Measurements from ENCODE around the gene MMEL1. TPM values are rescaled to one million over a fixed set of nuclear protein-coding genes. Genes with fewer than 3 reads are reported as not detected.

MMEL1 gene
- polyA plus RNA-seq, 1 of the 3 experiments (the other 2 are of a cell fraction) = 0.16 TPM

Other genes starting within 250 kb of the MMEL1 start
- 13.7 and 16.3 TPM in 2 replicates for gene MORN1, start 241.5 kb downstream of the MMEL1 start, polyA plus RNA-seq (2012; rRNA removed)
- 181 and 189 TPM in 2 replicates for gene RER1, start 241.2 kb downstream of the MMEL1 start, polyA plus RNA-seq (2012; rRNA removed)
- gene PEX10, start 220.5 kb downstream of the MMEL1 start, polyA plus RNA-seq (2012; rRNA removed) = 25.7 and 28.6 TPM in 2 replicates
- 0.08 and 0.18 TPM in 2 replicates for gene PLCH2, start 156.7 kb downstream of the MMEL1 start, polyA plus RNA-seq (2012; rRNA removed)
- 15.1 and 16.6 TPM in 2 replicates for gene PANK4, start 106.4 kb downstream of the MMEL1 start, polyA plus RNA-seq (2012; rRNA removed)
- gene HES5, start 102.8 kb downstream of the MMEL1 start, polyA plus RNA-seq (2012; rRNA removed) = 0.03 and 0.05 TPM in 2 replicates
- 0.19 and 0.28 TPM in 2 replicates for gene TNFRSF14, start 76.6 kb downstream of the MMEL1 start, polyA plus RNA-seq (2012; rRNA removed)
- gene PRXL2B, start 46.2 kb downstream of the MMEL1 start, polyA plus RNA-seq (2012; rRNA removed) = 28.0 and 33.7 TPM in 2 replicates
- 0.16 TPM in 2 replicates for gene TTC34, start 168.7 kb upstream of the MMEL1 start, polyA plus RNA-seq (2012; rRNA removed)